ENCODE data around the gene BTBD9. TPM values are rescaled to one million over a fixed set of nuclear protein-coding genes. Genes with fewer than 3 reads are reported as not detected.

BTBD9 gene
- total RNA-seq, 2 donors from 2014 or later, result 30.1 to 45.8 TPM

GRCh38 chr6:38599261-38599660 is 40.5 kb downstream of the BTBD9 start:
- no peaks in the 10 kb centered on the region for H3K9me3 ChIP-seq
- H3K4me1 ChIP-seq (ENCODE audit: control insufficient read depth in 1 of 2, low read depth in 2 of 2), result peaks cover 0 to 9% of the 10 kb centered on the region in 2 donors
- H3K4me3 ChIP-seq, result no peak overlapping the region
- no peak for ATAC-seq (ENCODE audit: insufficient number of reproducible peaks, low FRiP score, low read depth)
- H3K27ac ChIP-seq, result no peak overlapping the region
- no peaks in the 10 kb centered on the region for H3K27me3 ChIP-seq (replicated peaks; ENCODE audit: insufficient read depth)
- DNase-seq (ENCODE audit: low spot score), result no peak
- TF ChIP-seq CTCF (IDR thresholded peaks at IDR 0.05), result no peak
- H3K36me3 ChIP-seq, result no peaks in the 10 kb centered on the region

GRCh38 chr6:38593998-38594665 is 45.6 kb downstream of the BTBD9 start:
- no peak overlapping the region for H3K27ac ChIP-seq
- peaks cover 8% of the 10 kb centered on the region for H3K36me3 ChIP-seq
- H3K27me3 ChIP-seq (replicated peaks; ENCODE audit: insufficient read depth), result no peaks in the 10 kb centered on the region
- no peaks in the 10 kb centered on the region for H3K4me1 ChIP-seq (ENCODE audit: control insufficient read depth in 1 of 2, low read depth in 2 of 2)
- ATAC-seq (ENCODE audit: insufficient number of reproducible peaks, low FRiP score, low read depth) (no peak), DNase-seq (ENCODE audit: low spot score) (no peak)
- H3K4me3 ChIP-seq, result no peak overlapping the region
- no peaks in the 10 kb centered on the region for H3K9me3 ChIP-seq
- no peak for TF ChIP-seq CTCF (IDR thresholded peaks at IDR 0.05)

GRCh38 chr6:38593409-38593808 is 46.3 kb downstream of the BTBD9 start:
- H3K27ac ChIP-seq, result no peak overlapping the region
- H3K4me3 ChIP-seq, result no peak overlapping the region
- no peak for DNase-seq (ENCODE audit: low spot score)
- no peaks in the 10 kb centered on the region for H3K27me3 ChIP-seq (replicated peaks; ENCODE audit: insufficient read depth)
- peaks cover 8% of the 10 kb centered on the region for H3K36me3 ChIP-seq
- no peak for ATAC-seq (ENCODE audit: insufficient number of reproducible peaks, low FRiP score, low read depth)
- no peaks in the 10 kb centered on the region for H3K4me1 ChIP-seq (ENCODE audit: control insufficient read depth in 1 of 2, low read depth in 2 of 2)
- H3K9me3 ChIP-seq, result no peaks in the 10 kb centered on the region
- TF ChIP-seq CTCF (IDR thresholded peaks at IDR 0.05), result no peak

- Histone ChIP-seq H3K27ac (no peak overlapping the region), H3K36me3 (peaks cover 8% of the 10 kb centered on the region), H3K9me3 (no peaks in the 10 kb centered on the region), H3K4me3 (no peak overlapping the region), H3K4me1 (ENCODE audit: control insufficient read depth in 1 of 2, low read depth in 2 of 2) (no peaks in the 10 kb centered on the region), H3K27me3 (replicated peaks; ENCODE audit: insufficient read depth) (no peaks in the 10 kb centered on the region)
- no peak for ATAC-seq (ENCODE audit: insufficient number of reproducible peaks, low FRiP score, low read depth)
- no peak for DNase-seq (ENCODE audit: low spot score)
- TF ChIP-seq CTCF (IDR thresholded peaks at IDR 0.05), result no peak
Observed at GRCh38 chr6:38591439-38591838, 48.3 kb downstream of the BTBD9 start.

- Histone ChIP-seq H3K27ac (no peak overlapping the region), H3K9me3 (no peaks in the 10 kb centered on the region), H3K4me3 (no peak overlapping the region), H3K4me1 (ENCODE audit: control insufficient read depth in 1 of 2, low read depth in 2 of 2) (no peaks in the 10 kb centered on the region), H3K36me3 (peaks cover 8% of the 10 kb centered on the region), H3K27me3 (replicated peaks; ENCODE audit: insufficient read depth) (no peaks in the 10 kb centered on the region)
- no peak for TF ChIP-seq CTCF (IDR thresholded peaks at IDR 0.05)
- ATAC-seq (ENCODE audit: insufficient number of reproducible peaks, low FRiP score, low read depth) (no peak), DNase-seq (ENCODE audit: low spot score) (no peak)
Observed at GRCh38 chr6:38589367-38589720, 50.4 kb downstream of the BTBD9 start.

All from thoracic aorta (tissue), 2 donors.